Muscle layer of colon (tissue), 2 donors: ENCODE measurements around the gene MPZL3.

Experiments used
- H3K27ac ChIP-seq: one replicate; pipeline ENCODE4 v1.7.0; 2013; ENCODE audit warnings: low read depth, mild to moderate bottlenecking, low read length, moderate library complexity
- H3K27me3 ChIP-seq, 2 donors: one replicate each; pipeline ENCODE4 v1.7.0; 2013; ENCODE audit warnings: low read length in 2 of 2, mild to moderate bottlenecking in 2 of 2; ENCODE audit not compliant: insufficient read depth in 2 of 2, control insufficient read depth in 1 of 2
- H3K36me3 ChIP-seq: one replicate; pipeline ENCODE4 v1.7.0; 2013; ENCODE audit warnings: mild to moderate bottlenecking, low read length; ENCODE audit not compliant: insufficient read depth
- H3K4me1 ChIP-seq: one replicate; pipeline ENCODE4 v1.7.0; 2013; ENCODE audit warnings: mild to moderate bottlenecking, low read length; ENCODE audit not compliant: insufficient read depth
- H3K4me3 ChIP-seq, 2 donors: one replicate each; pipeline ENCODE4 v1.7.0; 2013; ENCODE audit warnings: low read length in 2 of 2, low read depth in 1 of 2, mild to moderate bottlenecking in 1 of 2, moderate library complexity in 1 of 2
- H3K9ac ChIP-seq: one replicate; pipeline ENCODE4 v1.7.0; 2013; ENCODE audit warnings: low read length
- H3K9me3 ChIP-seq: one replicate; pipeline ENCODE4 v1.7.0; 2013; ENCODE audit warnings: mild to moderate bottlenecking, low read length
- donor health status: abdominal sarcoma.
- donor health status: Adenocarcinoma of cecum.

MPZL3 gene

GRCh38 chr11:118219244-118219643 lies 32.9 kb downstream of the MPZL3 start:
- Histone ChIP-seq H3K4me1 (no peaks in the 10 kb centered on the region), H3K4me3 (no peak overlapping the region), H3K36me3 (no peaks in the 10 kb centered on the region), H3K27me3 (no peaks in the 10 kb centered on the region), H3K9me3 (no peaks in the 10 kb centered on the region), H3K27ac (no peak overlapping the region), H3K9ac (no peak overlapping the region)

GRCh38 chr11:118217575-118217974 lies 34.6 kb downstream of the MPZL3 start:
- Histone ChIP-seq H3K9me3 (no peaks in the 10 kb centered on the region), H3K4me1 (no peaks in the 10 kb centered on the region), H3K4me3 (no peak overlapping the region), H3K27ac (no peak overlapping the region), H3K36me3 (no peaks in the 10 kb centered on the region), H3K27me3 (no peaks in the 10 kb centered on the region), H3K9ac (no peak overlapping the region)

GRCh38 chr11:118216621-118217481 lies 35.3 kb downstream of the MPZL3 start:
- Histone ChIP-seq H3K9me3 (no peaks in the 10 kb centered on the region), H3K27ac (no peak overlapping the region), H3K4me1 (no peaks in the 10 kb centered on the region), H3K36me3 (no peaks in the 10 kb centered on the region), H3K9ac (no peak overlapping the region), H3K27me3 (no peaks in the 10 kb centered on the region), H3K4me3 (no peak overlapping the region)

GRCh38 chr11:118215765-118216164 lies 36.4 kb downstream of the MPZL3 start:
- Histone ChIP-seq H3K9ac (no peak overlapping the region), H3K4me1 (no peaks in the 10 kb centered on the region), H3K27ac (no peak overlapping the region), H3K27me3 (no peaks in the 10 kb centered on the region), H3K36me3 (no peaks in the 10 kb centered on the region), H3K9me3 (no peaks in the 10 kb centered on the region), H3K4me3 (no peak overlapping the region)

GRCh38 chr11:118215262-118215661 lies 36.9 kb downstream of the MPZL3 start:
- H3K36me3 ChIP-seq = no peaks in the 10 kb centered on the region
- no peak overlapping the region for H3K4me3 ChIP-seq
- H3K9me3 ChIP-seq = no peaks in the 10 kb centered on the region
- no peak overlapping the region for H3K9ac ChIP-seq
- no peaks in the 10 kb centered on the region for H3K27me3 ChIP-seq
- no peaks in the 10 kb centered on the region for H3K4me1 ChIP-seq
- H3K27ac ChIP-seq = no peak overlapping the region

GRCh38 chr11:118214210-118214914 lies 37.8 kb downstream of the MPZL3 start:
- H3K36me3 ChIP-seq = no peaks in the 10 kb centered on the region
- no peaks in the 10 kb centered on the region for H3K4me1 ChIP-seq
- no peak overlapping the region for H3K27ac ChIP-seq

GRCh38 chr11:118213781-118214180 lies 38.4 kb downstream of the MPZL3 start:
- Histone ChIP-seq H3K27ac (no peak overlapping the region), H3K9ac (no peak overlapping the region), H3K36me3 (no peaks in the 10 kb centered on the region), H3K27me3 (no peaks in the 10 kb centered on the region), H3K9me3 (no peaks in the 10 kb centered on the region), H3K4me1 (no peaks in the 10 kb centered on the region), H3K4me3 (no peak overlapping the region)

More at GRCh38 chr11:118214210-118214914, 37.8 kb downstream of the MPZL3 start:
- no peak overlapping the region for H3K9ac ChIP-seq
- H3K9me3 ChIP-seq = no peaks in the 10 kb centered on the region
- H3K4me3 ChIP-seq = no peak overlapping the region
- no peaks in the 10 kb centered on the region for H3K27me3 ChIP-seq

GRCh38 chr11:118213201-118213600 lies 39.0 kb downstream of the MPZL3 start:
- H3K27ac ChIP-seq = no peak overlapping the region
- H3K9me3 ChIP-seq = no peaks in the 10 kb centered on the region
- no peaks in the 10 kb centered on the region for H3K36me3 ChIP-seq
- no peaks in the 10 kb centered on the region for H3K27me3 ChIP-seq
- no peak overlapping the region for H3K9ac ChIP-seq
- no peaks in the 10 kb centered on the region for H3K4me1 ChIP-seq
- H3K4me3 ChIP-seq = no peak overlapping the region

GRCh38 chr11:118212781-118213191 lies 39.4 kb downstream of the MPZL3 start:
- Histone ChIP-seq H3K27ac (no peak overlapping the region), H3K36me3 (no peaks in the 10 kb centered on the region), H3K4me1 (no peaks in the 10 kb centered on the region), H3K9me3 (no peaks in the 10 kb centered on the region), H3K27me3 (no peaks in the 10 kb centered on the region), H3K4me3 (no peak overlapping the region), H3K9ac (no peak overlapping the region)

GRCh38 chr11:118212131-118212725 lies 39.9 kb downstream of the MPZL3 start:
- H3K4me3 ChIP-seq = no peak overlapping the region
- no peaks in the 10 kb centered on the region for H3K36me3 ChIP-seq
- no peaks in the 10 kb centered on the region for H3K9me3 ChIP-seq
- H3K27ac ChIP-seq = no peak overlapping the region
- H3K9ac ChIP-seq = no peak overlapping the region
- no peaks in the 10 kb centered on the region for H3K27me3 ChIP-seq
- no peaks in the 10 kb centered on the region for H3K4me1 ChIP-seq

GRCh38 chr11:118211006-118211405 lies 41.2 kb downstream of the MPZL3 start:
- no peaks in the 10 kb centered on the region for H3K36me3 ChIP-seq
- H3K9me3 ChIP-seq = no peaks in the 10 kb centered on the region
- no peaks in the 10 kb centered on the region for H3K27me3 ChIP-seq
- H3K4me1 ChIP-seq = no peaks in the 10 kb centered on the region
- H3K27ac ChIP-seq = no peak overlapping the region
- no peak overlapping the region for H3K9ac ChIP-seq
- H3K4me3 ChIP-seq = no peak overlapping the region
